BLaER1 (cell line): ENCODE measurements around the gene RAB14.

Experiments used
- H3K27ac ChIP-seq: shearing (Covaris generic); formaldehyde crosslinking; 2 replicates; pipeline ENCODE4 v1.8.1; 2022
- H3K27me3 ChIP-seq: shearing (Covaris generic); formaldehyde crosslinking; 2 replicates; pipeline ENCODE4 v1.8.1; 2022
- H3K36me3 ChIP-seq: shearing (Covaris generic); formaldehyde crosslinking; 2 replicates; pipeline ENCODE4 v1.8.1; 2022
- H3K4me1 ChIP-seq: shearing (Covaris generic); formaldehyde crosslinking; 2 replicates; pipeline ENCODE4 v1.8.1; 2022
- H3K4me2 ChIP-seq: shearing (Covaris generic); formaldehyde crosslinking; 2 replicates; pipeline ENCODE4 v1.8.1; 2022
- H3K4me3 ChIP-seq: shearing (Covaris generic); formaldehyde crosslinking; 2 replicates; pipeline ENCODE4 v1.8.1; 2022
- H3K9ac ChIP-seq: shearing (Covaris generic); formaldehyde crosslinking; 2 replicates; pipeline ENCODE4 v1.8.1; 2022
- H3K9me3 ChIP-seq: shearing (Covaris generic); formaldehyde crosslinking; 2 replicates; pipeline ENCODE4 v1.8.1; 2022
- H4K20me1 ChIP-seq: shearing (Covaris generic); formaldehyde crosslinking; 2 replicates; pipeline ENCODE4 v1.8.1; 2022
- Cebpa-rat ChIP-seq: shearing (Covaris generic); IDR thresholded peaks from 2 replicates; pipeline ENCODE4 v1.8.1; 2022

The RAB14 gene

DNA sequence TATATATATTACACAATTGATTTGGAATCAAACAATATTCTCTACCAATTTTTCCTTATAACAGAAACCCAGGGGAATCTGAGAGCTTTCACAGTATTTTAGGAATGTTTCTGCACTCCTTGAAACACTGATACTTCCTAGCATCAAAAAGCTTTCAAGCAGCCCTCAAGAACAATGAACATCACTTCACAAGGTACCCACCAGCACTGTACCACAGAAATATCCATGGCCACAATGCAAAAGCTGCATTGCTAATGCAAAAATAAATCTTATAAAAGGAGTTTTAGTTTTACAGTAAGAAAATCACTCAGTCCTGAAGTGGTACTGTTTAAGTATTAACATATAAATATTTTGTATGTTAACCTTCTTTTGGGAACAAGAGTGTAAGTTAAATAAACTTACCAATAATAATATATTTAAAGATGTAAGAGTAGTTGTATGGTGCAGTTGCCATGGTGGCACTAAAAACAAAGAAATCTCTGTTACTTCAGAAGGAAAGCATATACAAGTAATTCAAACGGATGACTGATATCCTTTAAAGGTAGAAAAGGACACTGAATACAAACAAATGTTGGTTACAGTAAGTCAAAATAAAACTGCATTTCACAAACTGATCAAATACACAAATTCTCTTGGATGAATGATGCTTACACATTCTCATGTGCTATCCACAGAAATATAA is 8.6 kb downstream of the RAB14 start:
- TF ChIP-seq Cebpa-rat, result no peak
- Histone ChIP-seq H3K4me3 (no peak overlapping the region), H3K36me3 (peaks cover 25% of the 10 kb centered on the region; the same call in 1 of the 2 replicates), H3K4me1 (peaks cover 69% of the 10 kb centered on the region), H3K4me2 (peak overlapping the region; percentile 33; the same call in 1 of the 2 replicates), H3K9me3 (no peaks in the 10 kb centered on the region), H3K27me3 (no peaks in the 10 kb centered on the region), H3K9ac (no peak overlapping the region), H4K20me1 (peaks cover 100% of the 10 kb centered on the region), H3K27ac (no peak overlapping the region)

GRCh38 chr9:121192518-121192917 is 9.2 kb downstream of the RAB14 start:
- no peaks in the 10 kb centered on the region for H3K27me3 ChIP-seq
- no peaks in the 10 kb centered on the region for H3K9me3 ChIP-seq
- no peak overlapping the region for H3K4me3 ChIP-seq
- H3K9ac ChIP-seq, result no peak overlapping the region
- no peak overlapping the region for H3K27ac ChIP-seq
- H4K20me1 ChIP-seq, result peaks cover 100% of the 10 kb centered on the region
- peaks cover 63% of the 10 kb centered on the region for H3K4me1 ChIP-seq
- H3K4me2 ChIP-seq, result peak overlapping the region; percentile 33; the same call in 1 of the 2 replicates
- peaks cover 25% of the 10 kb centered on the region; the same call in 1 of the 2 replicates for H3K36me3 ChIP-seq
- no peak for TF ChIP-seq Cebpa-rat

DNA sequence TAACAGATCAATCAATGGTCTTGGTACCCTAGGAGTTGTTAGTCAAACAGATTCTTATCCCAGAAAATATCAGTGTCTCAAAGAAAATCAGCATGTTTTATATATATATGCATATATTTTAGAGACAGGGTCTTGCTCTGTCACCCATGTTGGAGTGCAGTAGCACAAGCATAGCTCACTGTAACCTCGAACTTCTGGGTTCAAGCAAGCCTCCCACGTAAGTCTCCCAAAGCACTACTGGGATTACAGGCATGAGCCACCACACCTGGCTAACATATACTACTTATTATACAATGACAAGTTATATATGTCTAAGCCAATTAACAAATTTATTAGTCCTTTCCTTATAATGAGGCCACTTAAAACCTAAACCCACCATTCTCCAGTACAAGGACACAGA is 10.4 kb downstream of the RAB14 start:
- no peaks in the 10 kb centered on the region for H3K27me3 ChIP-seq
- peaks cover 100% of the 10 kb centered on the region for H4K20me1 ChIP-seq
- H3K4me3 ChIP-seq, result no peak overlapping the region
- no peak overlapping the region for H3K4me2 ChIP-seq
- TF ChIP-seq Cebpa-rat, result no peak
- peaks cover 28% of the 10 kb centered on the region for H3K36me3 ChIP-seq
- H3K9me3 ChIP-seq, result no peaks in the 10 kb centered on the region
- H3K27ac ChIP-seq, result no peak overlapping the region
- no peak overlapping the region for H3K9ac ChIP-seq
- peaks cover 50% of the 10 kb centered on the region for H3K4me1 ChIP-seq

GRCh38 chr9:121189660-121190059 is 12.0 kb downstream of the RAB14 start:
- no peaks in the 10 kb centered on the region for H3K27me3 ChIP-seq
- H3K9me3 ChIP-seq, result no peaks in the 10 kb centered on the region
- H3K4me3 ChIP-seq, result no peak overlapping the region
- H3K4me1 ChIP-seq, result peaks cover 36% of the 10 kb centered on the region
- no peak overlapping the region for H3K9ac ChIP-seq
- peaks cover 44% of the 10 kb centered on the region for H3K36me3 ChIP-seq
- H3K27ac ChIP-seq, result no peak overlapping the region
- peaks cover 100% of the 10 kb centered on the region for H4K20me1 ChIP-seq
- H3K4me2 ChIP-seq, result no peak overlapping the region
- no peak for TF ChIP-seq Cebpa-rat

DNA sequence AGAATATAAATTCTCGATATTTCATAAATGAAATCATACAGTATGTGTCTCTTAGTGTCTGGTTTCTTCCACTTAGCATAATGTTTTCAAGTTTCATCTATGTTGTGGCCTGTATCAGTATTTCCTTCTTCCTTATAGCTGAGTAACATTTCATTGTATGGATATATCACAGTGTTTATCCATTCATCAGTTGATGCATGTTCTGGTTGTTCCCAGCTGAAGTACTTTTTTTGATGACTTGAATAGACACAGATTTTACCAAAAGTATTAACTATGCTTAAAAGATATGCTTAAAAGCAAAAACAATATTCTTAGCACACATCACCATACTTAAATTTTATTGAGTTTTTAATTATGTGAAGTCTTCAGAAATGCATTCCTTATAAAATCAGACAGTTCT is 12.7 kb downstream of the RAB14 start:
- H3K4me3 ChIP-seq, result no peak overlapping the region
- no peak for TF ChIP-seq Cebpa-rat
- H3K4me2 ChIP-seq, result no peak overlapping the region
- H3K9me3 ChIP-seq, result no peaks in the 10 kb centered on the region
- no peaks in the 10 kb centered on the region for H3K27me3 ChIP-seq
- no peak overlapping the region for H3K27ac ChIP-seq
- peaks cover 100% of the 10 kb centered on the region for H4K20me1 ChIP-seq
- no peak overlapping the region for H3K9ac ChIP-seq
- peaks cover 49% of the 10 kb centered on the region for H3K36me3 ChIP-seq
- peaks cover 35% of the 10 kb centered on the region for H3K4me1 ChIP-seq

- H4K20me1 ChIP-seq, result peaks cover 100% of the 10 kb centered on the region
- H3K27me3 ChIP-seq, result no peaks in the 10 kb centered on the region
- H3K27ac ChIP-seq, result no peak overlapping the region
Measured at GRCh38 chr9:121187636-121188305, 13.9 kb downstream of the RAB14 start.

DNA sequence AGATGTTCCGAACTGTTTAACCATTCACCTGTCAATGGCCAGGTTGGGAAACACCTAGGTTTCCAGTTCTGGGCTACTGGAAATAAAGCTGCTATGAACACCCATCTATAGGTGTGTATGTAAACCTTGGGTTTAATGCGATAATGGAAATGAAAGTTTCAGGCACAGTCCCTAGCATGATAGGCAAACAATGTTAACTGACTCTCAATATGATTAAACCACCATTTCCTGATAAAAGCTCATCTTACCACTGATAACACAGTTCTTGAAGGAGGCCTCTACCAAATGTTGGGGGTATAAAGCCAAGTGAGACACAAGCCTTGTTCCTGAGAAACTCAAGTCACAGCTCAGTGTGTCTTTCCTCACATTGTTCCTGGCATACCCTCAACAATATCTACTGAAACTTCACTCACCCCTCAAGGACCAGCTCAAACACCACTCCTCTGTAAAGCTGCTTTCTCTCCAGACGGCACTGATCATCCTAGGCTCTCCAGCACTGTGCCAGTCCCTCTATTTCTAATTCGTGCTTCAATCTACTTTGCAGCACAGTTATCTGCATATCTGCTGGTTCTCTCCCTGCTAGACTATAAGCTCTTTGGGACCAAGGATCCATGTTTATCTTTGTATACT is 15.8 kb downstream of the RAB14 start:
- Histone ChIP-seq H3K4me3 (no peak overlapping the region), H4K20me1 (peaks cover 90% of the 10 kb centered on the region), H3K27me3 (no peaks in the 10 kb centered on the region), H3K9me3 (no peaks in the 10 kb centered on the region), H3K4me2 (no peak overlapping the region), H3K36me3 (peaks cover 63% of the 10 kb centered on the region), H3K4me1 (peaks cover 28% of the 10 kb centered on the region), H3K9ac (no peak overlapping the region), H3K27ac (no peak overlapping the region)
- no peak for TF ChIP-seq Cebpa-rat

More at GRCh38 chr9:121187636-121188305, 13.9 kb downstream of the RAB14 start:
- TF ChIP-seq Cebpa-rat, result no peak
- no peak overlapping the region for H3K9ac ChIP-seq
- H3K9me3 ChIP-seq, result no peaks in the 10 kb centered on the region
- no peak overlapping the region for H3K4me2 ChIP-seq
- peaks cover 35% of the 10 kb centered on the region for H3K4me1 ChIP-seq
- H3K4me3 ChIP-seq, result no peak overlapping the region
- H3K36me3 ChIP-seq, result peaks cover 54% of the 10 kb centered on the region

DNA sequence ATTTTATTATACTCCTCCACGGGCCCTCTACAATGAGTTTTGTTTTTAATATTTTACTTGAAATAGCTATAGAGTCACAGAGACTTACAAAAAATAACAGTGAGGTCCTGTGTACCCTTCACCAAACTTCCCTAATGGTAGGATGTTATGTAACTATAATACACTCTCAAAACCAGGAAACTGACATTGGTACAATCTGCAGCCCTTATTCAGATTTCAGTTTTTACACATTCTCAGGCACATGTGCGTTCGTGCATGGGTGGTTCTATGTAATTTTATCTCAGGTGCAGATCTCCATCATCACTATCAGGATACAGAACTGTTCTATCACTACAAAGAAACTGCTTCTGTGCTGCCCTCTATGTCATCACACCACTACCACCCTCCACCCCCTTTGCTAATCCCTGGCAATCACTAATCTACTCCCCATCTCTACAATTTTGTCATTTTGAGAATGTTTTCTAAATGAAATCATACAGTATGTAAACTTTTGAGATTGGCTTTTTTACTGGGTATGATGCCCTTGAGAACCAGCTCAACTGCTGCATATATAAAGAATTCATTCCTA is 16.4 kb downstream of the RAB14 start:
- Histone ChIP-seq H3K4me2 (no peak overlapping the region), H3K36me3 (peaks cover 64% of the 10 kb centered on the region), H3K9ac (no peak overlapping the region), H3K27ac (no peak overlapping the region), H3K9me3 (no peaks in the 10 kb centered on the region), H3K4me1 (peaks cover 23% of the 10 kb centered on the region), H3K27me3 (no peaks in the 10 kb centered on the region), H3K4me3 (no peak overlapping the region), H4K20me1 (peaks cover 87% of the 10 kb centered on the region)
- no peak for TF ChIP-seq Cebpa-rat

- H3K27ac ChIP-seq, result no peak overlapping the region
- no peak overlapping the region for H3K9ac ChIP-seq
- peaks cover 23% of the 10 kb centered on the region for H3K4me1 ChIP-seq
- H3K4me2 ChIP-seq, result no peak overlapping the region
- peaks cover 68% of the 10 kb centered on the region for H3K36me3 ChIP-seq
- H3K4me3 ChIP-seq, result no peak overlapping the region
- no peaks in the 10 kb centered on the region for H3K27me3 ChIP-seq
- H4K20me1 ChIP-seq, result peaks cover 86% of the 10 kb centered on the region
- no peak for TF ChIP-seq Cebpa-rat
- no peaks in the 10 kb centered on the region for H3K9me3 ChIP-seq
Measured at GRCh38 chr9:121184463-121184862, 17.2 kb downstream of the RAB14 start.
